GM19193 (cell line): ENCODE results near the gene OPN4.

Source experiments
- POLR2A ChIP-seq: IDR thresholded peaks from 4 replicates; pipeline ENCODE4 v1.6.1; 2011; ENCODE audit not compliant: insufficient read depth, insufficient read length; ENCODE audit errors: extremely low read depth

Gene OPN4, protein sequence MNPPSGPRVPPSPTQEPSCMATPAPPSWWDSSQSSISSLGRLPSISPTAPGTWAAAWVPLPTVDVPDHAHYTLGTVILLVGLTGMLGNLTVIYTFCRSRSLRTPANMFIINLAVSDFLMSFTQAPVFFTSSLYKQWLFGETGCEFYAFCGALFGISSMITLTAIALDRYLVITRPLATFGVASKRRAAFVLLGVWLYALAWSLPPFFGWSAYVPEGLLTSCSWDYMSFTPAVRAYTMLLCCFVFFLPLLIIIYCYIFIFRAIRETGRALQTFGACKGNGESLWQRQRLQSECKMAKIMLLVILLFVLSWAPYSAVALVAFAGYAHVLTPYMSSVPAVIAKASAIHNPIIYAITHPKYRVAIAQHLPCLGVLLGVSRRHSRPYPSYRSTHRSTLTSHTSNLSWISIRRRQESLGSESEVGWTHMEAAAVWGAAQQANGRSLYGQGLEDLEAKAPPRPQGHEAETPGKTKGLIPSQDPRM

DNA sequence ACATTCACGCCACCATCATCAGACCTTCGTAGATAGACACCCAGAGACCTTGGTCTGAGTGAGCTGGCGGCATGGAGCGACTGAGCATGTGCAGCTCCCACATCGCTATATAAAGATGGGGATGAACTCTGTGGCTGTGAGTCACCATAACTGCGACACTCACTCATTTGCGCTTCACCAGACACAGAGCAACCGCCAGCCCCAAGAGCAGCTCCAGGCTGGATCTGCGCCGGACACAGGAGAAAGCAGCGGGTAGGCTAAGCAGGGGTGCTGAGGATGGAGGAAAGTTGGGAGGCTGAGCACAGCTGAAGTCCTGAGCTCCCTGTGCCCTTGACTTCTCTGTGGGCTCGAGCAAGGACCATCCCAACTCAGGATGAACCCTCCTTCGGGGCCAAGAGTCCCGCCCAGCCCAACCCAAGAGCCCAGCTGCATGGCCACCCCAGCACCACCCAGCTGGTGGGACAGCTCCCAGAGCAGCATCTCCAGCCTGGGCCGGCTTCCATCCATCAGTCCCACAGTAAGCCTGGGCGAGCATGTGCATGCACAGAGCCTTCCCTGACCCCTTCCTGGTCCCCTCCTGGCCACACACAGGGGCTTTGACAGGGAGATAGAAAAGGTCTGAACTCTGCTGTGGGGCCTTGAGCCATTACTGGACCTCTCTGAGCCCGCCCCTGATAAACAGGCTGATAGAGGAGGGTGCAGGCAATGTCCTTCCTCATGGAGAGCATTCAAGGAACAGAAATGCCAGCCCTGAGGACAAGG lies at the start of gene OPN4:
Gene OPN4 (plus strand): TSS at position 137 of the 762 bp plus-strand sequence. CDS start 237 bp downstream, at position 374.
- TF ChIP-seq POLR2A: no peak

DNA sequence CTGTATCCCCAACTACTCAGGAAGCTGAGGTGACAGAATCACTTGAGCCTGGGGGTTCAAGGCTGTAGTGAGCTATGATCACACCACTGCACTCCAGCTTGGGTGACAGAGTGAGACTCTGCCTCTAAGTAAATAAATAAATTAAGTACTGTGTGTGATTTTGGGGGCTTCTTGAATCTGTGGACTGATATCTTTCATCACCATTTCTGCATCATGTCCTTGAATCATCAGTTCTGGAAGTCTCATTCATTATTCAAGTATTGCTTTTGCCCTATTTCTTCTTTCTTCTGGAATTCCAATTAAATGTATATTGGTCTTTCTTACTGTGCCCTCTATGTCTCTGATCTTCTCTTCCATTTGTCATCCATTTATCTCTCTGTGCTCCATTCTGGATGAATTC lies 46.7 kb upstream of the OPN4 start:
- TF ChIP-seq POLR2A: no peak

DNA sequence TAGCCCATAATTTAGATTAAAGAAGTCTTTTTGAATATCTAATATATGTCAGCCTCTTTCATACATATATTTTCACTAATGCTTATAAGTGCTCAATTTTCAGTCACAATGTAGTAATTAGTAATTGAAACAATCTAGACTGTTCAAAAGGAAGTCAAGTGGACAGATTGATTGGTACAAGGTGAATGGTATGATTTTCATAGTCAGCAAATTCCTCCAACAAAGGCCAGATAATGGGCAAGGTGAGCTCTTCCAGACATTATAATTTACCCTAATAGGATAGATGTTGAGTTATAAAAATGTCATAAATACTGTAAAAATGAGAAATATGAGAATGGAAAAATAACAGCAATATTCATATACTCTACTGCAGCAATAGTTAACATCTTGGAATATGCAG lies 44.4 kb upstream of the OPN4 start:
- no peak for TF ChIP-seq POLR2A

DNA sequence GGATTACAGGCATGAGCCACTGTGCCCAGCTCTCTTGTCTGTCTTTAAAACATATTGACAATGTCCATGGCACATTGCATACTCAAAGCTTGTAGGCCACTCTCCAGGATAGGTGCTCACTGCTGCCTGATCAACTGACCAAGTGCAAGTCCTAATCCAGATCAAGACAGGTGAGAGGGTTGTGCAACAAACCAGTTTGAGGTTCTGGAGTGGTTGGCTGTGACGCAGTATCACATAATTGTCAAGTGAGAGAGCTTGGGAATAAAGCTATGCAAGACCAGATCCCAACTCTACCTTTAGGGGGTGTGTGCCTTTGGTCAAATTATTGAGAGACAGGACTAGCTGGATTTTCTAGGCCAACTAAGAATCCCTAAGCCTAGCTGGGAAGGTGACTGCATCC lies 43.0 kb upstream of the OPN4 start:
- TF ChIP-seq POLR2A: no peak

DNA sequence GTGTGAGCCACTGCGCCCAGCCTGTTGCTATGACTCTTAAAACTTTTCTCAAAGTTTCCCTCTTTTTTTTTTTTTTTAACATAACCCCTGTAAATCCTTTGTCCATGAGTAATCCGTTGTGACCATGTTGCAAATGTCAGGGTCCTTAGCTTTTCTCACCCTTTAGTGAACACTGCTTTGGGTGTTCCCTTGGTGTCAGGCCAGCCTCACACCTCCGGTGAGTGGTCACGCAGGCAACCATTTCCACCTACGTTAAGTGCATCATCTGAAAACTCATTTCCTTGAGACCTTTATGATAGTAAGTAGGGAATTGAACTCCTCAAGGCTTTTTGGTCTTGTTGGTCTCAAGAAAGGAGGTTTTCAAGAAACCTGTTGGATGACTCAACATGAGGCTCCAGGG lies 41.3 kb upstream of the OPN4 start:
- TF ChIP-seq POLR2A: no peak

DNA sequence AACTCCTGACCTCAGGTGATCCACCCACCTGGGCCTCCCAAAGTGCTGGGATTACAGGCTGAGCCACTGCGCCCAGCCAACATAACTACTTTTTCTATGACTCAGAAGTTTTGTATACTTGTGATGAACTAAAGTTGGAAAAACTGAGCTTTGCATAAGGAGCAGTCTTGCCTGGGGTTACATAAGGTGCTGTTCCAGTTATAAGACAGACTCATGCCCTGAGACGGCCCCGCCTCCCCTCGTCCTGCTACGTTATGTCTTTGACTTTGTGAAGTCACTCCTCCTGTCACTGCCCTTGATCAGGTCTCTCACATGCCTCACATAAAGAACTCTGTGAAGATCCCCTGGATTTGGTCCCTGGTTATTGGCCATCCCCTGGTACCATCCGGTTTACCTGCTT lies 40.4 kb upstream of the OPN4 start:
- no peak for TF ChIP-seq POLR2A

DNA sequence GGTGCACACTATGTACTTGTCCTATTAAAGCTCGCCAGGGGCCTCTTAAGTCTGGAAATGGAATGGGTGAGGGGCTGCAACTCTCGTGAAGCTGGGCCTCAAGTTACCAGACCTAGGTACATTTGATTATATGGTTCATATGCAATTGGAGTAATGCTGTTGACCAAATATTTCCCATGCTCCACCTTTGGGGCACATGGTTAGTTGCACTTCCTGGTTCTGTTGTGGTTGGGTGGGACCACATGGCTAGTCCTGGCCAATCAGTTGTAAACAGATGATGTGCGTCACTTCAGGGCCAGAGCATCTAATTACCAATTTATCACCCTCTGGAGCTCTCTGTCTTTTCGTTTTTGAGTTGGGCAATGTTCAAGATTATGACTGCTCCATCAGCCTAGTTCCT lies 39.5 kb upstream of the OPN4 start:
- no peak for TF ChIP-seq POLR2A

DNA sequence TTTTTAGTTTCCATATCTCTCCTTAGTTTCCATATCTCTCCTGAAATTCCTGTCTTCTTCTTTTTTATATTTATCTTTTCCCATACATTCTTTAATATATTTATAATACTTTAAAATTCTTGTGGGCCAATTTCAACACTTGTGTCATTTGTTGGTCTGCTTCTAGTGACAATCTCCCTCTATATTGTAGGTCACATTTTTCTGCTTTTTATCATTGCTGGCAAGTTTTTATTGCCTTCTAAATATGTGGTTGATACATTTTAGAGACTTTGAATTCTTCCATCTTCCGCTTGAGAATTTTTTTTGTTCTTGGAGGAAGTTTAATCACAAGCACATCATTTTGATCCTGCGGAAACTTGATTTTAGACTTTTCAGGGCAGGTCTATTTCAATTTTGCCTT lies 26.0 kb upstream of the OPN4 start:
- no peak for TF ChIP-seq POLR2A

DNA sequence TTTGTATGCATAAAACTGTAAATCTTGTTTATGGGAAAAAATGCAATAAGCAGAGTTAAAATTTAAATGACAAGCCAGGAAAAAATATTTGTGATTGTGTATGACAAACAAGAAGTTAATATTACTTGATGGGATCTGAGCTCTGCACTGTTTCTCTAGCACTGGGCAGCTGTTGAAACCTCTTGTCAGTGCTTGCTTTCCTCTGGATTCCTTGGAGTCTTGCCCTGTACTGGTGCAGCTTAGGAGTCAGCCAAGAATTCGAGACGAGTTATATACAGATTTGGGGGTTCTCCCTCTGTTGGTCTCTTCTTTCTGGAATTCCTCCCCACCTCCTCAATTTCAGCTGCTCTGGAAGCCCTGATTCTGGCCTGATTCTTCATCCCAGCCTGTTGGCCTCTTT lies 24.3 kb upstream of the OPN4 start:
- TF ChIP-seq POLR2A: no peak

DNA sequence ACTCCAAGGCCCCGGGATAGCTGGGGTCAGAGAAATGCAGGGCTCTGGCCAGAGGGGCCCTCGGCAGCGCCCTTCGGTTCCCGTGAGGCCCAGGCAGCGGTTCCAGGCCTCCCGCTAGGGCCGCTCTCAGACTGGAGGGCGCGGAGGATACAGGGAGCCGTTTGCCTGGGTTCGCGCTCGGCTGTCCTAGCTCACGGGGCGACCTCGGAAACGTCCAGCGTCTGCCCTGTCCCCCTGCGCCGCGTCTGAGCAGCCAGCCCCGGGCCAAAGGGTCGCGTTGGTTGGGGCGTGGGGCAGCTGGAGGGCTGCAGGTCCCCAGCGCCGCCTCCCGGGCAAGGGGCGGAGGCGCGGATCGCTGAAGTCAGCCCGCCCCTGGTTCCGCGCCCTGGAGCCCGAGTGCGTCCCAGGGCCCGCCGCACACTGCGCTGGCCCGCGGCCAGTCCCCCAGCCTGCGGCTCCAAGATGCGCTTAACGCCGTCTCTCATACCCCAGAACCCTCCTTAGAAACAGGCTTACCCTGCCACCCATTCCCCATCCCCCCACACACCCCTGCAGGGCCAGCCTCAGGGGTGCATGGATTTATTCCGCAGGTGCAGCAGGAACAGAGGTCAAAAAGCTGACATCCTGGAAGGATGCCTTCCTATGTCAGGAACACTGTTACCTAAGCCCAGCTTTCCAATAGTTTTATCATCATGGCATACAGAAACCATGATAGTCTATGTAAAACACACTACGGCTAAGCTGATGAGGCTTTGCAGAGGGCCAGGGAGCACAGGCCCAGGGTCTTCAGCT lies 22.1 kb upstream of the OPN4 start:
- TF ChIP-seq POLR2A: no peak

DNA sequence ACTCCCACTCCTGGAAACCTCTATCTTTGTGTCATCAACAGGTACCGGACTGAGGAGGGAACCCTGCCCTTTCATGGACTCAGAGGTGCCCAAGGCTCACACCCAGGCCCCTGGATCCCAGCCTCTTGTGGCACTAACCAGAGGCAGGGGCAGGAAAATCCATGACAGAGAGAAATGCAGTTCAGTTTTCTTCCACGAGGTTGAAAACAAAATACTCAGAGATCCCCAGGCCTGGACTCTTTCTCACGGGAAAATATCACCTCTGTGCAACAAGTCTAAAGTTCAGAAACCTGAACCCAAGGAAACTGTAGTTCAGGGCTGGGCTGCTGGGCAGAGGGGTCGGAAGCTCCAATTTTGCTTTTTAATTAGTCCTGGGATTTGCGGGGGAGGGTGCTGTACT lies 21.4 kb upstream of the OPN4 start:
- TF ChIP-seq POLR2A: no peak

DNA sequence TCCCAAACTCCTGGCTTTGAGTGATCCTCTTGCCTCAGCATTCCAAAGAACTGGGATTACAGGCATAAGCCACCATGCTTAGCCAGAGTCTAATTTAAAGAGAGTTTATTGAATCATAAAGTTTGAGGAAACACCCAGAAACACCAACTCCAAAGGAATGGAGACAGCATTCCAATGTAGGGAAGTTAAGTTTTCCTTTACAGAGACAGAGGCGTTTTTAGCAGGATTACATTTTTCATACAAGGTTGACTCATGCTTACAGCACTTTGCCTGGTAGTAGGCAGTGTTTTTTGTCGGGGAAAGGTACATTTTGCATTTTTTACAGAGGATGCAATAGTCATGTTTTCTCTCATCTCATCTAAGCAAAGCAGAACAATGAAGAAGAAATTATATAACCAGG lies 18.9 kb upstream of the OPN4 start:
- no peak for TF ChIP-seq POLR2A

DNA sequence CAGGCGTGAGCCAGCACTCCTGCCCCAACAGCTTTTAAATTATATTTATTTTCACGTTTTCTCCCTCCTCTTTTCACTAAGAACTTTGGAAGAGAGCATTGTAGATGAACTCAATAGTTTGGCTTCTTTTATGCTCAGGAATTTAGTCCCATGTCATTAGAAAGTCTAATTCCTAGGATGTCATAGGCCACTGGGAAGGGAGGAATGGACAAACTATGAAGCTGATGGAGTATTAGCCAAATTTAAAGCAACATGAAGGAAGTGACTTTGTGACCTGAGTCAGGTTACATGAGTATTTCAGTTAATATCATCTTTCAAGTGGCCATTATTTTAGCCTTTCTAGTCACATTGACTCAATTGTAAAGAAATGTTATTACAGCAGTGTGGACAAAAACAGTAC lies 18.0 kb upstream of the OPN4 start:
- no peak for TF ChIP-seq POLR2A

DNA sequence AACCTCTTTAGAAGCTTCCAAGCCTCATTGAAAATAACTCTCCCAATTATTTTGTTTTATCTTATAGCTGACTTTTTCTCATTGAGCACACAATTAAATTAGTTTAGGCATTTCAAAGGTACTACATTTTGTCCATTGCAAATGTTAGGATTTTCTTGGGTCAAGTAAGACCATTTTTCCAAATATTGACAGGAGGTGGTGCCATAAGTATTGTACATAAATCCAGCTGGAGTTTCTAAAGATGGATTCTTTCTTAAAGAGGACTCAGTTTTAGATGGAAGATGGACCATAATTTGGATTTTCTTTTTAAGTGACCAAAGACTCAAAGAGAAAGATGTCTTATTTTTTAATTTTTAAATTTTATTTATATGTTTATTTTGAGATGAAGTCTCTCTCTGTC lies 12.3 kb upstream of the OPN4 start:
- no peak for TF ChIP-seq POLR2A

DNA sequence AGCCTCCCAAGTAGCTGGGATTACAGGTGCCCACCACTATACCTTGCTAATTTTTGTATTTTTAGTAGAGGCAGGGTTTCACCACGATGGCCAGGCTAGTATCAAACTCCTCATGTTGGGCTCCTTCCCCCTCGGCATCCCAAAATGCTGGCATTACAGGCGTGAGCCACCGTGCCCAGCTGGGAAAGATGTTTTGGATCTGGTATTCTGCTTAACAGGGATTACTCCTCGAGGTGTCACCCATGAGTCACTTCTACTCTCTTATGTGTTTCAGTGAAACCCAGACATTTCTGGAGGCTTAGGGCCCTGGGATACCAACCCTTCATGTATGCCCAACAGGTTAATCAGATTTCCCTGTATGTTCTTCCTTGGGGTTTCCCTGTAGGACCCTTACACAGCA lies 11.8 kb upstream of the OPN4 start:
- no peak for TF ChIP-seq POLR2A
